ENCODE measurements around the gene IL19.

DNA sequence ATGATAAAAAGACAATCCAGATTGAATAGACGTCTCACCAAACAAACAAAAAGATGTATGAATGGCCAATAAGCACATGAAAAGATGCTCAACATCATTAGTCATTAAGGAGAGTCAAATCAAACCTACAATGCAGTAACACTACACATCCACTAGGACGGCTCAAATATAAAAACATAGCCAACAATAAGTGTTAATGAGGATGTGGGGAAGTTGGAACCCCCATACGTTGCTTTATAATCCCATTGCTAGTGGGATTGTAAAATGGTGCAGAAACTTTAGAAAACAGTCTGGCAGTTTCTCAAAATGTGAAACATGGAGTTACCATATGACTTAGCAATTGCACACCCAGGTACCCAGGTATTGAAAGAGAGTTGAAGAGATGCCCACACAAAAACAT, 112.0 kb downstream of the IL19 start:
- TF ChIP-seq, protein P1, sequence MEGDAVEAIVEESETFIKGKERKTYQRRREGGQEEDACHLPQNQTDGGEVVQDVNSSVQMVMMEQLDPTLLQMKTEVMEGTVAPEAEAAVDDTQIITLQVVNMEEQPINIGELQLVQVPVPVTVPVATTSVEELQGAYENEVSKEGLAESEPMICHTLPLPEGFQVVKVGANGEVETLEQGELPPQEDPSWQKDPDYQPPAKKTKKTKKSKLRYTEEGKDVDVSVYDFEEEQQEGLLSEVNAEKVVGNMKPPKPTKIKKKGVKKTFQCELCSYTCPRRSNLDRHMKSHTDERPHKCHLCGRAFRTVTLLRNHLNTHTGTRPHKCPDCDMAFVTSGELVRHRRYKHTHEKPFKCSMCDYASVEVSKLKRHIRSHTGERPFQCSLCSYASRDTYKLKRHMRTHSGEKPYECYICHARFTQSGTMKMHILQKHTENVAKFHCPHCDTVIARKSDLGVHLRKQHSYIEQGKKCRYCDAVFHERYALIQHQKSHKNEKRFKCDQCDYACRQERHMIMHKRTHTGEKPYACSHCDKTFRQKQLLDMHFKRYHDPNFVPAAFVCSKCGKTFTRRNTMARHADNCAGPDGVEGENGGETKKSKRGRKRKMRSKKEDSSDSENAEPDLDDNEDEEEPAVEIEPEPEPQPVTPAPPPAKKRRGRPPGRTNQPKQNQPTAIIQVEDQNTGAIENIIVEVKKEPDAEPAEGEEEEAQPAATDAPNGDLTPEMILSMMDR (IDR thresholded peaks at IDR 0.05): no peak
- TF ChIP-seq POLR2A (IDR thresholded peaks at IDR 0.05) (no peak), EP300 (IDR thresholded peaks at IDR 0.05) (no peak)
